HG02938 (cell line): ENCODE results near the gene DTD1.

ENCODE experiments used
- ATAC-seq: cut with Tn5 transposase; IDR thresholded peaks from one replicate; pipeline ENCODE4 v1.9.1; 2021; ENCODE audit warnings: mild to moderate bottlenecking, moderate library complexity; ENCODE audit not compliant: unreplicated experiment

Gene DTD1

DNA sequence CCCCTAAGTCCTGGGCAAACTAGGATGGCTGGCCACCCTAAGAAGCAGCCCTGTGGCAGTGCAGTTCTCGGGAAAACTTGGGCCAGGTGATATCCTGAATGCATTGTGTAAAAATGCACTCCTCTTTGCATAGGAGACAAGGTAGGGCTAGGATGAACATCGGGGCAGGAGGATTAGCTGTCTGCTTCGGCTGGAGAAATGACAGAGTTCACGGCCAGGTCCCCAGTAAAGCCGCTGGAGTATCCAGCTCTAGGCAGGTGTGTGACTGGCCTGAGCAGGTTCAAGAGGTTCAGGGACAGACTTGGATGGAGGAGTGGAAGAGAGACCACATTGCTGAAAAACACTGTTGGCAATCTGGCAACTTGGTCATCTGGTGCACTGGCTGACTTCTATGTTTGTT, 26.4 kb downstream of the DTD1 start:
- no peak for ATAC-seq

DNA sequence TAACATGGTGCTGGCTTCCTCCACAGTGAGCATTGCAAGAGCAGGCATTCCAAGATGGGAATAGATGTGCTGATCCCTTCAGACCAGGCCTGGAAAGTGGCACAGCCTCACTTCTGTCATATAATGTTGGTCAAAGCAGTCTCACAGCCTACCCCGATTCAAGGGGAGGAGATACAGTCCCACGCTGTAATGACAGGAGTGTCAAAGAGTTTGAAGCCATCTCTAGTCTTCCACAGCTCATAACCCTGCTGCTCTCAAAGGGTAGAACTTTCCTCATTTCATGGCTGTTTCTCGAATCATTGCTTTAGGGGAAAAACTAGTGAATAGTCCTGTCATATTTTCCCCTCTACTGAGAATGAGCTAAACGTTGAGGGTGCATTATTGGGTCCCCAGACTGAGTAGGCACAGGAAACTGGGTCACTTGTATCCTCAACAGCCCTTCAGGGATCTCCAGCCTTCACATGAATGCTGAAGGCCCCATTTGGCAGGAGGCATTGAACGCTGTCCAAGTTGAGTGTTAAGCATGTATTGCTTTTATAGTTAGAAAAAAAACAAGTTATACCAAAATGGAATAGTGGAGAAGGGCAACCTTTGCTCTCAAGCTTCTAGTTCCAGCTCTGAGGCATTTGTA, 27.3 kb downstream of the DTD1 start:
- ATAC-seq = no peak

DNA sequence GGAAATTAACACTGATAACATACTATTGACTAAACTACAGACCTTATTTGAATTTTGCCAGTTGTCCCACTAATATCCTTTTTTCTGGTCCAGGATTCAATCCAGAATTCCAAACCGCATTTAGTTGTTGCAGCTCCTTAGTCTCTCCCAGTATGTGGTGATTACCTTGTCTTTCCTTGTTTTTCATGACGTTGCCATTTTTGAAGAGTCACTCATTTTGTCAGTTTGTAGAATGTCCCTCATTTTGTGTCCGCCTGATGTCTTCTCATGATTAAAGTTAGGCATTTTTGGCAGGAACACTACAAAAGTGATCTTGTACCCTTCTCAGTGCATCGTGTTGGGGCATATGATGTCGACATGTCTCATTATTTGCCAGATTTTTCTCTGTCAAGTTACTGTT, 33.1 kb downstream of the DTD1 start:
- no peak for ATAC-seq

DNA sequence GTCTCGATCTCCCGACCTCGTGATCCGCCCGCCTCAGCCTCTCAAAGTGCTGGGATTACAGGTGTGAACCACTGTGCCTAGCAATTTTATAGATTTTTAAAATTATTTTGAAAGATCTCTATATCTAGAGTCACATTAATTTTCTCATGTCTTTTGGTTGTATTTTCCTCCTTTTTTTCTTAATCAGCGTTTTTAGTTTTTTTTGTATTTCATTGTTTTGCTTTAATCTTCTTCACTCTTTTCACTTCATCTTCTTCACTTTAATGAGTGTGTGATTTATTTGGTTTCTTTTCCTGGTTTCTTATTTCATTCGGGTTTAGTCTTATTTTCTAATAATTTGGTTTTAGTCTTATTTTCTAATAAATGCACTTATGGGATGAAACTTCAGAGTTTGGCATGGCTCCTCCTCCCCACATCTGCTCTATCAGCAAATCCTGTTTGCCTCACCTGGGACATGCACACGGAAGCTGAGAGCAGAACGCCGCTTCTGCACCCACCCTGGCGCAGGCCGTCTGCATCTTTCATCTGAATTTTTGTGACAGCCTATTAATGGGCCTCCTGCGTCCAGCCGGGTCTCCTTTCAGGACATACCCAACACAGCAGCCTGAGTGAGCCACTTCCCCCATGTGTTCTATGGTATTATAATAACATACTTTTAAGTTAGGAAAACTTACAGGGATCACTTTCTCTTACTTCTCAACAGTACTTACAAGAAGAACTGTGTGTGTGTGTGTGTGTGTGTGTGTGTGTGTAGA, 35.5 kb downstream of the DTD1 start:
- ATAC-seq = no peak

DNA sequence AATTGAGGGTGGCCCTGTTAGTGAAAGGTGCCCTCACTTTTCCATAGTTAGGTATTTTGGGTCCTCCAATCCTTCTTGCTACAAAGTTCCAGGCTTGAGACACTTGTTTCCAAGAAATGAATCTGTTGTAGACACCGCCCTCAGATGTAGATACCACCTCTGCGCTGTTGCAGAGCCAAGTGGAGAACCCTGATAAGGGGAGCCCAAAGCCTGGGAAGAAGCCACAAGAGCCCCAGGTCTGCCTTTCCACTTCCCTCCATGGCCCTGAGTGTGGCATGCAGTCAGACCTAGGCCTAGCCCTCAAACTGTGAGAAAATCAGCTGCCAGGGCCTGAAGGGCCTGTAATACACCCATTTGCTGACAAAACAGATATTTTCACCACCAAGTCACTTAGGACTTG, 37.1 kb downstream of the DTD1 start:
- ATAC-seq = no peak

DNA sequence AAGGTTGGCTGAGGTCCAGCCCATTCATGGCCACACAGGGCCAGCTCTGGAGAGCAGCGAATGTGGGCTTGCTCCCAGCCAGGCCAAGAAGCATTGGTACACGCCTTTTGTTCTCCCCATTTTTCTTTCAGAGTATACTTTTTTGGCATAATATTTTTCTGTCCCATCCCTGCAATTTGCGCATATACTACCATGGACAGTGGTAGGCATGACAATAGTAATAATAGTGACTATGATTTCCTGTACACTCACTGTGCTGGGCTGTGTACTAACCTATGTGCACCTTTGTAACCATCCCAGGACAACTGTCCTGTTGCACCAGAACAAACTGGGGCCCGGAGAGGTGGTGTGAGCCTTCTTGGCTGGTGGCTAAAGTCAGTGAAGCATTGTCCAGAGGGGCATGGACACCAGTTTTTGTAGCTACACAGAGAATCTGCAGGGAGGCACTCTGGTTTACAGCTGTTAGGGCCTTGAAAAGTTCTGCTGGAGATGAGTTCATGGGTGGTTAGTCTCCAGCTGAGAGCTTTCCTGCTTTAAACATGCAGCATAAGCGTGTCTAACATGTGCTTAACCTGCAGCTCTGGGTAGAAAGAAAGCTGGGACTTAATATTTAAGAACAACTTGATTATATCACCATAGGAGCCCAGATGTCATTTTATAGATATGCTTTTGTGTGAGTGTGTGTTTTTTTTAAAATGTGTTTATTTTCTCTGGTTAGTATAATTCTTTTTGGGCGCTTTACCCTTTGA, 38.2 kb downstream of the DTD1 start:
- ATAC-seq = no peak

DNA sequence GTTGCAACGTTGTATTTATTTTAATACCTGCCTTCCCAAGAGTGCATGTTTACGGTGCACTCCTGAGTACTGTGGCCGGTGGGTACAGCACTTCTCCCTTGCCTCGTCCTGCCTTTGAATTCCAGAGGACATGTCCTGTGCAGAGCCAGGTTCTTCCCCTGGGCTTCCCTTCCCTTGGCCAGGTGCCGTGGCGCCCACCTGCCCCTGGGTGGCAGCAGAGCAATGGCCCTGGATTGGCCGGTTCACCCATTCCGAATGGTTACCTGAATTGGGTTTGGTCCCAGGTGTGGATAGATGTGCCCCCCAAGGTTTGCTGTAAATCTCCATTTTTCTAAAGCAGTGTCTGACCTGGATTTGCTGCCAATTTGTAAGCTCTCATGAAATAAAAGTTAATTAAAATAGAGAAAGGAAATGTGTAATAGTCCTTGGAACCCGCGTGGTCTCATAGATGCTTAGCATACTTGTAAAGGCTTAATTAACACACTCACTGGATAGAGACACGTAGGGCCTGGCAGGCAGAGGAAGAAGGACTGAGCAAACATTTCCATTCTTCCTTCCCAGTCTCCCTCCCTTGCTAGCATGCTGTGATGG, 40.6 kb downstream of the DTD1 start:
- no peak for ATAC-seq

DNA sequence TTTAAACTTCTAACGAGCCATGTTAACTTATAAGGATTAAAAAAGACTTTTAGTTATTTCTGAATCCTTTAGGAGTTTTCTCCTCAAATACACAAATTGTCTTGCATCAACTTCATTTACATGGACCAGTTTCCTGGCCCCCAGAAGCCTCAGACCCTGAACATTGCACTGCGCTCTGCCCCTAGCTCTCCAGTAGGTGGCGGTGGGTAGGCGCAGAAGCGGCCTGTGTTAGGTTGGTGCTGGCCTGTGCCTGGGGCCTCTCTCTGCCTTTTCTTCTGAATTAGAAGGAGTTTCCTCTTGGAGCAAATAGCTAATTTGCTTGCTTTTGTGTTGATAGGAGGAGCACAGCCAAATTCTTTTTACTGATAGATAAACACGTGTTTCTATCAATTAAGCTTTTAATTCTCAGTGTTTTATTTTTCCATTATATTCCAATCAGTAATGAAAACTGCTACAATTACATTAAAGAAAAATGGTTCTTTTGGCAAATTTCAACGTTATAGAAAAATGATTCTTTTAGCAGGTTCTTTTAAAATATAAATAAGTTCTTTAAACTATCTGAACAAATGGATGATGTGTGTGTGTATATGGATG, 44.4 kb downstream of the DTD1 start:
- ATAC-seq = peak; percentile 80

DNA sequence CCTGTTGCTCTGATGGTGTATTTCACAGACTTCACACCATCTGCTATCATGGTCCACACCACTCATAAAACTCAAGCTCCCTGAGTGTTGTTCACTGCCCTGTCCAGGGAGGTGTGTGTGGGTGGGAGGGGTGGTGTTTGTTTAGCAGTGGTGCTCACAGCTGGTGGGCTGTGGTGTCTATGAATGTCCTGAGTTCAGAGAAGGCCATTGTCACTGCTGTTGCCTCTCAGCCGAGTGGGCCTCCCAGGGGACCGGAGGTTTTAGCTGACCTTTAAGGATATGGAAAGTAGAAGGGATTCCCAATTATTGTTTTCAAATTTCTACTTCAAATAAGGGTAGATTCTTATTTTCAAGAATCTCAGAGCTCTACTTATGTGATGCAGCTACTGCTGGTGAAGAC, 45.6 kb downstream of the DTD1 start:
- no peak for ATAC-seq

DNA sequence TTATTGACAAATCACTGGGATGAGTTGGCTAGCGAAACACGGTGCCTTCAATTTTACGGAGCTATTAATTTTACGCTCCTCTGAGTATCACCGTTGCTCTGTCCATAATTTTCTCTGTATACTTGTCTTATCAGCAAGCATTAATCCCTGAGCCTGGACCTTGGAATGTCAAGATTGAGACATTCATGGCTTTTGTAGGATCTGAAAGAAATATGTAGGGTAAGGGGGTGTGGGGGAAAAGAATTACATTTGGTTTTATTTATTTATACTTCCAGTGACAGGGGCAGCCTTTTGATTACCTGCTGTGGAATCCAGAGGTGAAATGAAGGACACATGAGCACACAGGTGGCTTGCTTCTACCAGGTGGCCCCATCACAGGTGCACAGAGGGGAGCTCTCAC, 46.6 kb downstream of the DTD1 start:
- no peak for ATAC-seq

DNA sequence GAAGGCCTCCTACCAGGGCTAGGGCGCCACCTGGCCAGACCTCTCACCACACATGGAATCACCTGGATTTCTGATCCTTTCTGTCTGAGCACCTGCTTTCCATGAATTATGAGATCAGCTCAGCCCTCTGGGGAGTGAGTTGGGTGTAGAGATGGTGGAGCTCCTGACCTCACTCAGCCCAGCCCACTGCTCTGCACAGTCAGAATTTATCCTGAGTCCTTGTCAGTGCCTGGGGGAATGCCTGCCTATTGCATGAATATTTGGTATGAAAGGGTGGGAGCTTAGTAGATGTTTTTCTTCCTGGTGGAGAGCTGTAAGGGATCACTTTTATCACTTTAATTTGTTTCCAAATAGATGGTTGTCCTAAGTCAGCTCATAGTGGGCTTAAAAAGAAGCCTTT, 47.5 kb downstream of the DTD1 start:
- ATAC-seq = no peak

DNA sequence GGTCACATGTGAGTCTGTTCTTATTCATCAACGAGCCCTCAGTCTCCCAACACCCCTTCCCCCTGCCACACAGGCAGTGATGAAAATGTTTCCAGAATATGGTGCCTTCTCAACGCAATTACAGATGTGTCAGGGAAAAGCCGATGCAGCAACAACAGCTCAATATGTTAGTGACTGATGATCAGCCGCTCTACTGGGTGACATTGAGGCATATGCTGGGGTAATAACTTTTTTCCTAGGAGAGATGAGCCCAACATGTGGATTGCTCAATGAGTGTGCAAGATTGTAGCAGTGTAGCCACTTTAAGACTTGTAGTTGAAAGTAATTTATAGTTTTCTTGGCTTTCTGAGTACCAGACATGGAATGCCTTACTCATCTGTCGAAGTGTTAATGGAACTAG, 49.4 kb downstream of the DTD1 start:
- ATAC-seq = no peak

DNA sequence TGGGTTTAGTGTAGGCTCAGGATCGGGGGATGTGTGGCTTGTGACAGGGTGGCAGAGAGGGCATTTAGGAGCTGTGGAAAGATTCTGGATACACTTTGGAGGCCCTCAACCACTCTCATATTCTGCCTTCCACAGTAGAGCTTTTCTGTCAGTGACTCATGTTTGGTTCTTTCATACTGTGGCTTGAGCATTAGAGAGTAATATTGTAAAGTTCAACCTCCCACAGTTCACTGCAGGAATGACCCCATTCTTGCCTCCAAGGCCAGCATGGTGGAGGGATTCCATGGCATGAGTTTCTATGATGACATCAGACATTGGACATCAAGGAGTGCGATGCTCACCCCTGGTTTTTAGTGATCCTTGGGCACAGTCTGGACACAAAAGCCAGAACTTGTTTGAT, 50.9 kb downstream of the DTD1 start:
- no peak for ATAC-seq

DNA sequence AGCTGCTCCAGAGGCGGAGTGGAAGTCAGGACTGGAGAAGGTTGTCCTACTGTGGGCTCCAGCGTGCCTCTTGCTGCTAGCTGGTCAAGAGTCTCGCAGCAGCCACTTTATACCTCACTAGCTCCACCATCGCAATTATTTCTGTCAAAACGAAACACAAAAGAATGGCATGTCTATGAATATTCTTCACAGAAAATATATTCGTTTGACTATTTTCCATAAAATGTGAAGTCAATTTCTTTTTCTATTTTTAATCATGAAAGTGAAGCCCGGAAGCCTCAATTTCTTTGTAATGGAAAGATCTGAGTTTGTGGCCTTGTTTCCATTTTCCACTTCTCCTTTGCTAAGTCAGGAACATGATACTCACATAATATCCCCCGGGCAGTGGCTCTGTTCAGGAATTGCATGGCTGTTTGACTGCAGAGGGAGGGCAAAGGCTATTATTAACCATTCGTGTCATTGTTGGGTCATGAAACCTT, 51.7 kb downstream of the DTD1 start:
- ATAC-seq = no peak

DNA sequence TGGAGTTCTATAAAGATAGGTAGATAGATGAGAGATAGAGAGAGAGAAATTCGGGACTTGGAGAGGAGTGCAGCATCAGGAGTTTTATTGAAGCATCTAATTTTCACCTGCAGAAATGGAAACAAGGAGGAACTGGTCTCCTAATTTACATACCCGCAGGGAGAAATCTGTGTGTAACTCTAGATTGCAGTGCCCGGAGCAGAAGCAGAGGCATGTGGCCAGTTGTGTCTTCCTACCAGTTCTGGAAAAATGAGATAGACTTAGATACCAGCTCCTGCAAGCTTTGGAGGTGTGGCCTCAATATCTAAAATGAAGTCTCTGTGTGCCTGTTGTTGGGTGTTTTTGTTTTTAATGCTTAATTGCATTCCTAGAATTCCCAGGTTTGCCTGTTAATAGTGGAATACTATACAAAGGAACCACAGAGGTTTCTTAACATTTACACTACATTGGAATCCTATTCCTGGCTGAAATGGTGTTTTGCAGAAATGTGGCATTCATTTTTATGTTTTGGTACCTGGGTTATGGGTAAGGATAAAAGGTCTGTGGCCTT, 57.4 kb downstream of the DTD1 start:
- no peak for ATAC-seq

DNA sequence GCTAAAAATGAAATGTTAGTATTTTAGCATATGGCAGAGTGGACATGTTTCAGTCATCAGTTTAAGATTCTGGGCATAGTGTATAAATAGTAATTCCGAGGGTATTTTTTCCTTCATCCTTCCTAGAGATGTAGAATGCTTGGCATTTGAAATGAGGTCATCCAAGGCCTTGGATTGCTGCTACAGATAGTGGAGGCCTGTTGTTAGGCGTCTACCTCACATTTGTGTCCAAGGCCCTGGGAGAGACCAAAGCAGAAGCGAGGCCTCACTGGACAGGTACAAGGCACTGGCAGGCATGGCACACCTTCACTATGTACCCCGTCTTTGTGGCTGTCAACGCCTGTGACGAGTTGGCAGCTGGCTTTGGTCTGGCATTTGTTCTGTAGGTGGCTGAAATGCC, 58.0 kb downstream of the DTD1 start:
- ATAC-seq = no peak

DNA sequence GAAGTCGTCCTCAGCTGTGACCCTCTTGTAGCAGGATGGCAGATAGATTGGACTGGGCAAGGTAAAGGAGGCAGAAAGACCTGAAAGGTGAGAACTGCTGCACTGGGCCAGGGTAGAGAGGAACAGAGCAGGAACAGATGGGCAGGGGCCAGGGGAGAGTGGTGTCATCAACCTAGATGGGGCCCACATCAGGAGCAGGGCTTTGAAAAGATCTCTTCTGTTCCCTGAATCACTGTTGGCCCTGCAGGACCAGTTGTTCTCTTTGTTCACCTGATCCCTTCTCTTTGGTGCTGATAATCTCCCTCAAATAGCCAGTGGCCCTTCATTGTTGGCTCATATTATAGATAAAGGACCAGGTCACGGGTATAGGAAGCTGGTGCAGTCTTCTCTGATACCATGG, 59.9 kb downstream of the DTD1 start:
- ATAC-seq = no peak

DNA sequence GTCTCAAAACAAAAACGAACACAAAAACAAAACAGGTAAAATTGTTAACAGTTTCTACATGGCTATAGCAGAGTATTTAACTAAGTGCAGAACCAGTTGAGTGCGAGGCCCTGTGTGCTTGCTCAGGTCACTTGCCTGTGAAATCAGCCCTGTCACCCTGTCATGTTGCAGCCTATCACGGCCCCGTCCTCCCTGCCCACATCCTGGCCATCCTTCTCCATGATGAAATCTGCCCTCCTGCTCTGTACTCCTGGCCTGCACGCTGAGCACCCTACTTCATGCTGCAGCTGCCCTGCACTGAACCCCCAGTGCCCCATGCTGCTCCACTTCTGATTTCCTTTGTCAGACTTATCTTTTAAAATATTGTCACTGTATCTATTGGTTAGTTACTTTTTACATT, 62.4 kb downstream of the DTD1 start:
- ATAC-seq = no peak

DNA sequence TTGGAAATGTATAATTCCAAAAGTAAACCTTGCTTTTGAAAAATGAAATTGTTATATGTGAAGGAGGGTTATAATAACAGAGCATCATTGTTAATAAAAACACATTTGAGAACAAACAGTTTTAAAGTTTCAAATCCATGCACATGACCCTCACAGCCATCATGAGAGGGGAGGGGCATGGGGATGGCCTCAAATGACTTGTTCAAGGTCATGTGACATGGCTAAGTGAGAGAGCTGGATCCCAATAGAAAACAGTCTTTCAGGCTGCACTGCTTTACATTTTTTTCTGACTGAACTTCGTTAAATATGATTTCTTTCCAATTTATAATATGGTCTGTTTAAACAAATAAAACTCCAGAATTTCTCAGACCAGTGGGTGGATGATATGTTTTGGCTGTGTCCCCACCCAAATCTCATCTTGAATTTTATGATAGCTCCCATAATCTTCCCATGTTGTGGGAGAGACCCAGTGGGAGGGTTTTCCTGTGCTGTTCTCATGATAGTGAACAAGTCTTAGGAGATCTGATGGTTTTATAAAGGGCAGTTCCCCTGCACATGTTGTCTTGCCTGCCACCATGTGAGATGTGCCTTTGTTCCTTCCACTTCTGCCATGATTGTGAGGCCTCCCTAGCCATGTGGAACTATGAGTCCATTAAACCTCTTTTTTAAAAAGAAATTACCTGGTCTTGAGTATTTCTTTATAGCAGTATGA, 66.0 kb downstream of the DTD1 start:
- ATAC-seq = no peak

DNA sequence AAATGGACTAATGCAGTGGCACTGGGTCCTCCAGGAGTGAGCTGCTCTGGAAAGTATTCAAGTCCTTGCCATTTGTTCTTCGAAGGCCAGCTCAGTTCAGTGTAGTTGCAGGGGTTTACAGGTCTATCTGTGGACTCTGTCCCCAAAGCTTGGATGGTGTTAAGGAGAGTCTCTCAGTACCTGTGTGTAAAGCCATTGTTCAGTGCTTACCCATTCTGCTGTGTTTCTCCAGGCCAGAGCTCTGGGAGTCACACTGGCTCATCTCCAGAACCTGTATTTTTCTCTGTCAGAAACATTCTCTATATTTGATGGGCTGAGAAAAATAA, 66.6 kb downstream of the DTD1 start:
- no peak for ATAC-seq

DNA sequence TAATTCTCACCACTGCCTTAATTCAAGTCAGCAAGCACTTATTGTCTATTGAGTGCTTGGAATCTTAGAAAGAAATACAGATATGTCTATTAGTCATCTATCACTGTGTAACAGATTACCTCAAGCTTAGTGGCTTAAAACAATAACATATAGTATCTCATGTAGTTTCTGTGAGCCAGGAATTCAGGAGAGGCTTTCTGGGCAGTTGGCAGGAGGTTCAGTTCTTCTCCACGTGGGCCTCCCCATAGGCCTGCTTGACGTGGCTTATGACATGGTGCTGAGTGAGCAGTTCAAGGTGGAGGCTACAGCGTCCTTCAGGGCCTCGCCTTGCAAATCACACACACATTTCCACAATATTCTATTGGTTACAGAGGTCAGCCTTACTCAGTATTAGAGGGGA, 69.7 kb downstream of the DTD1 start:
- ATAC-seq = no peak
